ENCODE results near the gene OR6V1.

- no peak for TF ChIP-seq CTCF (IDR thresholded peaks at IDR 0.05)
- TF ChIP-seq POLR2A (IDR thresholded peaks at IDR 0.05) = no peak
Measured at GRCh38 chr7:143016996-143017395, 35.1 kb upstream of the OR6V1 start.

Data from uterus (tissue), 2 donors.